Testis (tissue), 2 donors: ENCODE results near the gene ALDH5A1.

Experiments used
- CTCF ChIP-seq, 3 experiments: fragments of 450-650 bp in 2 of 3; fragments of 200-600 bp in 1 of 3; sonication (generic) in 1 of 3; IDR thresholded peaks; one replicate each; pipeline ENCODE4 v1.5.1; 2016 to 2019; ENCODE audit warnings: antibody characterized with exemption in 3 of 3, mild to moderate bottlenecking in 2 of 3, moderate library complexity in 1 of 3
- POLR2A ChIP-seq: fragments of 450-650 bp; IDR thresholded peaks from one replicate; pipeline ENCODE4 v1.6.1; 2017; ENCODE audit warnings: antibody characterized with exemption, mild to moderate bottlenecking, moderate library complexity

GRCh38 chr6:24549158-24549557 is 54.4 kb downstream of the ALDH5A1 start:
- no peak for TF ChIP-seq CTCF (IDR thresholded peaks at IDR 0.05)
- TF ChIP-seq POLR2A = no peak
